PC-9 (cell line): ENCODE data around the gene PYCR2.

Source experiments
- CTCF ChIP-seq: fragments of 200-600 bp; sonication (generic); conservative IDR thresholded peaks from 2 replicates; pipeline ENCODE4 v1.6.1; 2017; ENCODE audit warnings: mixed run types, antibody characterized with exemption, mild to moderate bottlenecking, moderate library complexity
- EZH2 ChIP-seq: fragments of 200-600 bp; sonication (generic); IDR thresholded peaks from 2 replicates; pipeline ENCODE4 v1.8.0; 2017; ENCODE audit warnings: antibody characterized with exemption, low read depth

- TF ChIP-seq CTCF = no peak
- TF ChIP-seq EZH2 = no peak
Measured at GRCh38 chr1:225870911-225871310, 53.1 kb downstream of the PYCR2 start.
